NCI-H1092 (cell line): ENCODE results near the gene RIPPLY3.
"Not testable (repeated sequence)": the region's sequence is repeated elsewhere in the genome, so short reads cannot be mapped to it uniquely, and the experiment has no call there.

ENCODE experiments used
- DNase-seq: peaks from one replicate; lab custom pipeline; 2025; lab: John Stamatoyannopoulos, UW

Gene RIPPLY3

DNA sequence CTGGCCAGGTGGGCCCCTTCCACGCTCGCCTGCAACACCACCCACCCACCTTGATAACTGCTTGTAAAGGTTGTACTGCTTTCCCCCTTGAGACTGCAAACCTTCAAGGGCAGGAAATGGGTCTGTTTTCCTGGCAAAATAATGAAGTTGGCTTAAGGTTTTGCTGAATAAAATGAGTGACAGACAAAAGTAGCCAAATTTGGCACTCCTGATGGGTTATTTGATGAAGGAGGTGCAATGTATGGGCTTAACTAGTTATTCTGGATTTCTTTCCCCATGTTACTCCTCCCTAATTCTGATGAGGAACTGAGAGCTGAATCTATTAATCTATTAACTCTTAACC, 25.5 kb upstream of the RIPPLY3 start:
- DNase-seq: no peak

DNA sequence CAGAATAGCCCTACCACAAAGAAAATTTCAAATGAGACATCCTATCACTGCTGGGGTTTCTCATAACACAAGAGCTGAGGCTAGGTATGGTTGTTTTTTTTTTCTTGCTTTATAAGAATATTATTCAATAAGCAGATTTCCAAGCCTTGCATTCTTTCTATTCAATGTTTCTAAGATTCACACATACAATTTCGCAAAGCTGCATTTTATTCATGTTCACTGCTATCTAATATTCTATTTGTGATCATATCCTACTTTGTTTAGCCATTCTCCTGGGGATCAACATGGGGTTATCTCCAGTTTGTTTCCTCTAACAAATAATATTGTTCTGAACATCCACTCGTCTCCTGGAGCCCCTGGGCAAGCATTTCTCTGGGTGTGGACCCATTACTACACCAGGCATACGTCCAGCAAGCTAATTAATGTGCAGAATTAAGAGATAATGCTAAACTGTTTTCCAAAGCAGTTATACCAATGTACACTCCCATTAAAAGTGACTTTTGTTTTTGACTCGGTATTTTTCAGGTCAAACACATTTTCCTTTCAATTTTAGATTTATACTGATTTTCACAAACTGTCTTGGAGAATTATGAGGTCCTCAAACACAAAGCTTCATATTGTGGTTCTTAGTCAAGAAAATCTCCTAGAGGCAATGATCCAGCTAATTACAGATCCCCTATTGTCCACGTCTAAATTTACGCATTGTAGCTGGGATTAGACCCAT, 24.4 kb upstream of the RIPPLY3 start:
- DNase-seq: no peak

DNA sequence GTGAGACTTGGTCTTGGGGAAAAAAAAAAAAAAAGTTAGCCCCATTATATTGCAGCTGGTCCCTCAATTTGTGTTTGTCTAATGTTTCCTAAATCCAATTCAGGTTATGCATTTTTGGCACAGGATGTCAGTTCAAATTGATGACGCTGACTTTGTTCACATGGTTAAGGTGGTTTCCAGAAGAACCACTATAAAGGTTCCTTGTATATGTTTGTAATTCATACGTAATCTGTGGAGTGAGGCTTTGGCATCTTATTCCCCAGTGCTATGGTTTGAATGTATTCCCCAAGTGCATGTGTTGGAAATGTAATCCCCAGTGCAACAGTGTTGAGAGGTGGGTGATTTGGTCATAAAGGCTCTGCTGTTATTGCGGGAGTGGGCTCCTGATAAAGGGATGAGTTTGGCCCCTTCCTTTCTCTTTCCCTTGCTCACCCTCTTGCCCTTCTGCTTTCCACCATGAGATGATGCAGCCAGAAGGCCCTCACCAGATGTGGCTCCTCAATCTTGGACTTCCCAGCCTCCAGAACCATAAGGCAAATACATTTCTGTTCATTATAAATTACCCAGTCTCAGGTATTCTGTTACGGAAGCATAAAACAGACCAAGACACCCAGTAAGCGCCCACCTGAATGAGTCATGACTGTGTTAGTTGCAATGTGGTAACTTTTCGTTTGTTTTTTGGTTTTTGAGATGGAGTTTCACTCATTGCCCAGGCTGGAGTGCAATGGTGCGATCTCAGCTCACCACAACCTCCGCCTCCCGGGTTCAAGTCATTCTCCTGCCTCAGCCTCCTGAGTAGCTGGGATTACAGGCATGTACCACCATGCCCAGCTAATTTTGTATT, 20.5 kb upstream of the RIPPLY3 start:
- no peak for DNase-seq

DNA sequence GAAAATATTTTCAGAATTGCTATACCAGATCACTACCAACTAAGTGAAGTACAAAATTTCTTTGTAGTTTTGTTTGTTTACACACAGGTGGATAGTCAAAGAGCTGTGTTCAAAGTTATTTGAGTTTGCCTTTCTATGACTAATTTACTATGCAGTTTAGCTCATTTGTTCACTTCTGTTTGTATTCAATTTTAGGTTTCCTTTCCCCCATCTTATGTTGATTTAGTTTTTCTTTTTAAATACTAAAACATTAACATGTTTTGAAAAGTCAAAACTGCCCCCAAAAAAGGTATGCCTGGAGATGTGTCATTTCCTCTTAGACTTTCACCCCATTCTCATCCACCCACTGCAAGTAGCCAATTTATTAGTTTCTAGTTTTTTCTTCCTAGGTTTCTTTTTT, 18.7 kb upstream of the RIPPLY3 start:
- DNase-seq: no peak

DNA sequence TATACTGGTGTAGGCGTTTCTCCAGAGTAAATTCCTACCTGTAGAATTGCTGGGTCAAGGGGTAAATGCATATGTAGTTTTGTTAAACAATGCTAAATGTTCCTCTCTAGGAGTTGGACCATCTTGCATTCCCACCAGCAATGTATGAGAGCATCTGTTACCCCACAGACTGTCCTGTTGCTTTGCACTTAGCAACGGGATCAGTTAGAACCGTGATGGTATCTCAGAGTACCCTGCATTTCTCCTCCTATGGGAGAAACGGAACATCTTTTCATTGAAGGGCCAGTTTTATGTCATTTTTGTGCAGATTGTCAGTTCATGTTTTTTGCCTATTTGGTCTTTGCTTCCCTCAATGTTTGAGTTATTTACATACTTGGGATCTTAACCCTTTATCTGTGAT, 18.0 kb upstream of the RIPPLY3 start:
- DNase-seq: no peak

DNA sequence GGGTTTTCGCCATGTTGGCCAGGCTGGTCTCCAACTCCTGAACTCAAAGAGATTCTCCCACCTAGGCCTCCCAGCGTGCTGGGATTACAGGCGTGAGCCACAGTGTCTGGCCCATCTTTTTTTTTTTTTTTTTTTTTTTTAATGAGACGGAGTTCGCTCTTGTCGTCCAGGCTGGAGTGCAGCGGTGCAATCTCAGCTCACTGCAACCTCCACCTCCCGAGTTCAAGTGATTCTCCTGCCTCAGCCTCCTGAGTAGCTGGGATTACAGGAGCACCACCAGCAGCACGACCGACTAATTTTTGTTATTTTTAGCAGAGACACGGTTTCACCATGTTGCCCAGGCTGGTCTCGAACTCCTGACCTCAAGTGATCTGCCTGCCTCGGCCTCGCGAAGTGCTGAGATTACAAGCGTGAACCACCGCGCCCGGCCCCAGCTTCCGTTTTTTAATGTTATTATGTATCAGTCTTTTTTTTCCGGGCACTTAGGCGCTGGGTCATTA, 17.3 kb upstream of the RIPPLY3 start:
- not testable (repeated sequence) for DNase-seq

DNA sequence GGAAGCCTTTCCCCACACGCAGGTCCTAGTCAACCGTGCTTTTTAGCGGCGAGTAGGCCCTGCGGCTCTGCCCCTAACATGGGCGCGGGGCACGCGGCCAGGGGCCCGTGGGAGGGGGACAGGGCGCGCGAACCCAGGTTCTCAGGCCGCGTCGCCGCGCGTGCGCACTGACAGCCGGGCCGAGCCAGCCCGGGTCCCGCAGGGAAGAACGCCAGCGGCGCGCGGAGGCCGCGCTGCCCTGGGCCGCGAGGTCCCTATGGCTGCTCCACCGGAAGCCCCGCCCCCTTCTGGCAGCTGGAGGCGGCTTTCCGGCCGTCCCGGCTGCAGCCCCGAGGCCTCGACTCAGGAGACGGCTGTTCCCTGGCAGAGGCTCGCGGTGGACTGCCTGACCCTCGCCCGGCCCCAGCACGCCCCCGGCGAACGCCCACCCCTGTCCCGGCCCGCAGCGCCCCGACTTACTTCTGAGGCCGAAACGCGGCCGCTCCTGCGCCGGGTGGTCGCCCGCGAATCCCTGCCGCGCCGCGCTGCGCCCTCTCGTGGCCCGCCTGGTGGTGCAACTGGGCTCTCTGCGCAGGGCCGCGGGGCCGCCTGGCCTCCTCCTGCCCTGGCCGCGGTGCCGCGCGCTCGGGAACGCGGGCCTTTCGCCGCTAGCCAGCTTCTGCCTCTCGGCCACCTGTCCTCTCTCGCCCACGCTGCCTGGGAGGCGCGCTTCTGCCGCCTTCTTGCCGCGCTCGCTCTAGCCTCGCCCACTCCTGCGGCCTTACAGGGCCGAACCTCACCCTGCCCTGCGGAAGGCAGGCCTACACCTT, 16.6 kb upstream of the RIPPLY3 start:
- peak; percentile 82 for DNase-seq

DNA sequence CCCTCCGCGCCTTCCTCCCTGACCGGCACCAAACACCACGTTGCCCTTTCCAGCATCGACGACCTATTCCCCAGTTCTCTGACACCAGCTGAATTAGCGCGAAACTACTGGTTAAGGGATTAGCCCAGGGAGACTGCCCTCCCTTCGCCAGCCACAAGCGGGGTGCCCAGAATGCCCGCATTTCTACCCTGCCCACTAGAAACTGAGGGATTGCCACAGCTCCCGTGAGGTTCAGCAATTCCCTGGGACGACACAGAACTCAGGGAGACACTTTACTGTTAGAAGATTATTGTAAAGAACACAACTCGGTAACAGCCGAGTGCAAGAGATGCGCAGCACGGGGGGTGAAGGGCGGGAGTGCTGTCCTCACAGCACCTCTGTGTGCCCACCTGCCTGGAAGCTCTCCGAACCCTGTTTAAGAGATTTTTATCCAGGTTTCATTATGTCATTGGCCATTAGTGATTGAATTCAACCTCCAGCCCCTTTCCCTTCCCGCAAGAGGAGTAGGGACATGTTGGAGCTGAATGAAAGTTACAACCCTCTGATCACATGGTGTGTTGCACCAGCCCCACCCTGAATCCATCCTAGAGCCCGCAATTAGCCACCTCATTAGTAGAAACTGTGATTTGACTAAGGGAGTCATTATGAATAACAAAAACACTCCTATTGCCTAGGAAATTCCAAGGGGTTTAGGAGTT, 15.8 kb upstream of the RIPPLY3 start:
- no peak for DNase-seq

DNA sequence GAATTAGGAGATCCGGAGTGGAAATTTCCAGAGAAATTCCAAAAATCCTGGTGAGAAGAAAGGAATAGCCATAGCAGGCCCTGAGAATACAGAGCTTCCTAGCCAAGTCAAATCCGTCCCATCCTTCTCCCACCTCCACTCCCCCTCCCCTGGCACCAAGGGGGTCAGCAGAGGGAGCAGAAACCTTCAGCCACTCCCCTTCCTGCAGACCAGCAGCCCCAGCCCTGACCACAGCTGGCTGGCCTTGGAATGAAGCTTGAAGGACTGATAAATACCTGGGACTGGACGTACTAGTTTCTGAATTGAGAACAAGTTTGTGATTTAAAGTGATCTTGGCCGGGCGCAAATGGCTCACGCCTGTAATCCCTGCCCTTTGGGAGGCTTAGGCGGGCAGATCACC, 13.8 kb upstream of the RIPPLY3 start:
- no peak for DNase-seq

DNA sequence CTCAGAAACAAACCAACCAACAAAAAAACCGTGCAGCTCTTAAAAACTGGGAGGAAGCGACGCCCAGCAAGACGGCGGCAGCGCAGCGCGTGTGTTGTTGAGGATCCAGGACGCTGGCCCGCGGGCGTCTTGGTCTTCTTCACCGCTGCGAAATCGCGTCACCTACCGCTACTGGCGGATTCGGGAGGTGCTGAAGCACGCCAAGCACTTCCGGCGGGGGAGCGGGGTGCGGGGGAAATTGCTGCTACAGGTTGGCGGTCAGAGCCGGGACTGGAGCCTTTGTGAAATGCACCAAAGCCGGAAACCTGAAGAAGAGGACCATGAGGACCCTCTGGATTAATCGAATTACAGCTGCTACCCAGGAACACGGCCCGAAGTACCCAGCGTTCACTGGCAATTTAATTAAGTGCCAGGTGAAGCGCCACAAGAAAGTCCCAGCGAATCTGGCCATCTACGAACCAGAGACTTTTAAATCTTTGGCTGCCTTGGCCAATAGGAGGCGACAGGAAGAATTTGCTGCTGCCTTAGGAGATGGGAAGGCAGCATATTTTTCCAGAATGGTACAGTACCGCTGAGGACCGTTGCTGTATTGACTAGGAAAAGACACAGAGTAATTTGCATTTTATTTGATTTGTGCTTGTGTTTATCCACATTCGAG, 11.9 kb upstream of the RIPPLY3 start:
- DNase-seq: no peak

DNA sequence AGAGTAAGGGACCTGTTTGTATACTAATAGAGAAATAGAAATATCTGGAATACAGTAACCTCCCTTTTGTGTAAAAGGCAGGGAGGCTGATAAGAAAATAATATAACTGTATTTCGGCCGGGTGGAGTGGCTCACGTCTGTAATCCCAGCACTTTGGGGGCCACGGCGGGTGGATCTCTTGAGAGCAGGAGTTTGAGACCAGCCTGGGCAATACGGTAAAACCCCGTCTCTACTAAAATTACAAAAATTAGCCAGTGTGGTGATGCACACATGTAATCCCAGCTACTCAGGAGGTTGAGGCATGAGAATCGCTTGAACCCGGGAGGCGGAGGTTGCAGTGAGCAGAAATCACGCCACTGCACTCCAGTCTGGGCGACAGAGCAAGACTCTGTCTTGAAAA, 11.2 kb upstream of the RIPPLY3 start:
- DNase-seq: not testable (repeated sequence)

DNA sequence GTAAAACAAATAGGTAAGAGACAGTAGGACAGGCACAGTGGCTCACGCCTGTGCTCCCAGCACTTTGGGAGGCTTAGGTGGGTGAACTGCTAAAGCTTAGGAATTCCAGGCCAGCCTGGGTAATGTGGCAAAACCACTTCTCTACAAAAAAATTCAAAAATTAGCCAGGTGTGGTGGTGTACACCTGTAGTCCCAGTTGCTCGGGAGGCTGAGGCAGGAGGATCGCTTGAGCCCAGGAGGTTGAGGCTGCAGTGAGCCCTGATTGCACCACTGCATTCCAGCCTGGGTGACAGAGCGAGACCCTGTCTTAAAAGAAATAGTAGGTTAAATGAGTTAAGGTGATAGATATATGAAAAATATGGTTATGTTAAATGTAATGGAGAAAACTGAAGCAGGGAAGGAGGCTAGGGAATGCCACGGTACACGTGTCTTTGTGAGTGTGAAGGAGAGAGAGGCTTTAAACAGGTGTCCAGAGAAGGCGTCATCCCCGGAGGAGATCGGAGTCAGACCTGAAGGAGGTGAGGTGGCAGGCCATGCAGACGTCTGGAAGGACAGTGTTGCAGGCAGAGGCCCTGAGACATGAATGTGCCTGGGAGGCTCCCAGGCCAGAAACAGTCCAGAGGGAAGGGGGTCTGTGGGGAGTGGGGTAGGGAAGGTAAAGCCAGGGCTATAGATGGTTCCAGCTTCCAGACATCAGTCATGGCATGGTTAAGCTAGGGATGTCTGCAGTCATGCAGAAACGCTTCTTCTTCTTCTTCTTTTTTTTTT, 7.2 kb upstream of the RIPPLY3 start:
- DNase-seq: no peak

DNA sequence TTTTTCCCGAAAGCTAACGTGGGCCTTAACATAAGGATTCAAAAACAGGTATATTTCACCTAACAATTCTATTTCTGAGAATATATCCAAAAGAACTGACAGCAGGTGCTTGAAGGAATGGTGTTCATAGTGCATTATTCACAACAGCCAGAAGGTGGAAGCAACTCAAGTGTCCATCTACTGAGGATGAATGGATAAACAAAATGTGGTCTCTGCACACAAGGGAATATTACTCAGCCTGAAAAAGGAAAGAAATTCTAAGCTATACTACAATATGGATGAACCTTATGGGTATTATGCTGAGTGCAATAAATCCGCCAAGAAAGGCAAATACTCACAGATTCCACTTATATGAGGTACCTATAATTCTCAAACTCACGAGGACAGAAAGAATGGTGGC, 6.1 kb upstream of the RIPPLY3 start:
- no peak for DNase-seq

DNA sequence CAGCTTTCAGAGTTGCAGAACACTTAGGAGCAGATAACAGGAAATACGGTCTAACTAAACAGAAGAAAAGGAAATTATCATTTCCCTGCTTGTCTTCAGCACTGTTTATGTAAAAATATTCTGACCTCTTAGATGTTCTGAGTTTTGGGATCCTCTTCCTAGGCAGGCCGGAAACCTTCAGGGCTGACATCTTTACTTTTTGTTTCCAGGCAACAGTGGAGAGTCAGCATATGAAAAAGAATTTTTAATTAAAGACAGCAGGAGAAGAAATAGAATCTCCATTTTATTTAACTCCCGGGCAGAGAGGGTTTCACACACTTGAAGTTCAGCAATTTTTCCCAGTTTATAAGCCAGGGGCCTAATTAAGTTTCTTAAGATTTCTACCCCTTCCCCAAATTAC, 5.1 kb upstream of the RIPPLY3 start:
- no peak for DNase-seq

DNA sequence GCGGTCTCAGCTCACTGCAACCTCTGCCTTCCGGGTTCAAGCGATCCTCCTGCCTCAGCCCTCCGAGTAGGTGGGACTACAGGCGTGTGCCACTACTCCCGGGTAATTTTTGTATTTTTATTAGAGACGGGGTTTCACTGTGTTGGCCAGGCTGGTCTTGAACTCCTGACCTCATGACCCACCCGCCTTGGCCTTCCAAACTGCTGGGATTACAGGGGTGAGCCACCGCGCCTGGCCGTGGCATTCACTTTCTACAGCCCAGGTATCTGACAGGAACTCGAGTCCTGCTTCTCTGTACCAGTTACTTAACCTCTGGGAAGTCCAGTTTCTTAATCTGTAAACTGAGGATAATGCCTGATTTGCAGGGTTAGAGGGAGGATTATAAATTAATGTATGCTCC, 3.7 kb upstream of the RIPPLY3 start:
- DNase-seq: not testable (repeated sequence)

DNA sequence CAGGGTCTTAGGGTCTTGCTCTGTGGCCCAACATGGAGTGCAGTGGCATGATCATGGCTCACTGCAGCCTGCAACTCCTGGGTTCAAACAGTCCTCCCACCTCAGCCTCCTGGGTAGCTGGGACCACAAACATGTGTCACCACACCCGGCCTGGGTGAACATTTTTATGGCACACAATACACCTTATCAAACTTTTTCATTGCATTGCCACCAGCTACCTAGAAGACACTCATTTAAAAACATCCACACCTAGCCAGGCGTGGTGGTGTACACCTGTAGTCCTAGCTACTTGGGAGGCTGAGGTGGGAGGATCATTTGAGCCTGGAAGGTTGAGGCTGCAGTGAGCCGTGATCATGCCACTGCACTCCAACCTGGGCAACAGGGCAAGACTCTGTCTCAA, 2.6 kb upstream of the RIPPLY3 start:
- not testable (repeated sequence) for DNase-seq

DNA sequence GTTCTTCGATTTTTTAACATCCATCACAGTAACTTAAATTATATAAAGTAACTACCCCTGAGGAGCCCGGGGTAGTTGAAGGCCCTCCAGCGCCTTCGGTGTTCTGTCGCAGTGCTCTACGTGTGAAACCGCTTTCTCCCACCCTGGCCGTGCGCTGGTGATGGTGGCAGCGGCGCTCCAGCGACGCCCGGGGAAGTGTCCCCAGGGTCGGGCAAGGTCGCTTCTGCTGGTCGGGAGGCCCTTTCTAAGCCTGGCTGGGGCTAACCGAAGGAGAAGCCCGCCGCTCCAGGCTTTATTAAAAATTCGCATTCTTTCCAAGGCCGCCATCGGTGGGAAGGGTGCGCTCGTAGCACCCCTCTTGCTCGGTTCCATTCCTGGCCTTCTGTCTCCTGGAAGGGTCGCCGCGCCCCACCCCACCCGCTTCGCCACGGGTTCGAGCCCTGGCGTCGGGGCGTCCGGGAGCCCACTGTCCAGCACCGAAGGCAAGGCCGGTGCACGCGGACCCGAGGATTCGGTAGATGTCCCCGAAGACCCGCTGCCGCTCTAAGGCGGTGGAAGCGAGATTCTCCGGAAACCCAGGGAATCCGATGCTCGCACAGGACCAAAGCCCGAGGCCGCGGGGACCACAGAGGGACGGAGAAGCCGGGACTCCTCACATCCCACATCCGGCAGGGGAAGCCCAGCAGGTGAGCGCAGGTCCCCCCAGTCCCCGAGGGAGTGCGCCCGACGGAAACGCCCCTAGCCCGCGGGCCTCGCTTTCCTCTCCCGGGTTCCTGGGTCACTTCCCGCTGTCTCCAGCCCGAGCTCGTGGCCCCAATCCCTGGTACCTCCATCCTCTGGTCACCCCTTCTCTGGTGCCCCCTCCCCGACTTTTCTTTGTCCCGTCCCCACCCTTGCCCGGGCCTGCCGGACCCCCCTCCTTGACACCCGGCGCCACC, 685 bp upstream of the RIPPLY3 start:
- DNase-seq: no peak

DNA sequence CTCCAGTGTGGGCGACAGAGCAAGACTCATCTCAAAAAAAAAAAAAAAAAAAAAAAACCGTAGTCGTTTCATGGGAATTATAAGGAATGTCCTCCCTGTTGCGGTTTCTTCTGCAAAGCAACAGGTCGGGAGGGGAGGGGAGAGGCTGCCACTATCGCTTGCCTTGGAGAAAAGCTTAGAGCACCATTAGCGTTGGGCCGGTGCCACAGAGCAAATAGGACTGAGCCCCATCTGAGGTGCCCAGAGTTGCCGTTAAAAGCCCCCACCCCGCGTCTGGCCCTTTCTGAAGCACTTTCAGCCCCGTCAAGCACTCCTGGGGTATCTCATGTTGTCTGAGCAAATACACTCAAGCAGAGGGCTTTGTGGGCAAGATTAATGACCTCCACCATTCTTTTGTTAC, 2.2 kb downstream of the RIPPLY3 start:
- DNase-seq: peak; percentile 91

DNA sequence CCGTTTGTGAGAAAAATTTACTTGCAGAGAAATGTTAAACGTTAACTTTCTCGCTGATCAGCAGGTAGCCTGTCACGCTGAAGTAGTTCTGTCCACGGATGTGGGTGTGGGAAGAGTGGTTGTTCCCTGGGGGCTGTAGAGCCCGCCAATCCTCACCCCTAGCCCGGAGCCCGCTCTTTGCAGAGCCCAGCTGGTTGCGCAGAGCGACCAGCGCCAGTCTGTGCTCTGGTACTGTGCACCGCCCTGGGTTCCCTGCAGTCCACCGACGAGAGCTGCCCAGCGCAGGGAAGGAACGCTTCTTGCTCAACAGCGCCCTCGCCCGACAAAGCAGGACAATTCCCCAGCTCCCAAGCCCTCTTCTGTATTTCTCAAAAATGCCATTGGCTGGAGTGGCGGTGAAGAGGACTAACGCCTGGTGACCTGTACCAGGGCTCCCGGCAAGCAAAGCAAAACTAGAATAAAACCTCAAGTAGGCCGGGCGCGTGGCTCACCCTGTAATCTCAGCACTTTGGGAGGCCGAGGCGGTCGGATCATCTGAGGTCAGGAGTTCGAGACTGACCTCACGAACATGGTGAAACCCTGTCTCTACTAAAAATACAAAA, 3.3 kb downstream of the RIPPLY3 start:
- DNase-seq: peak; percentile 71
